ENCODE measurements around the gene CCDC134.

The CCDC134 gene

DNA sequence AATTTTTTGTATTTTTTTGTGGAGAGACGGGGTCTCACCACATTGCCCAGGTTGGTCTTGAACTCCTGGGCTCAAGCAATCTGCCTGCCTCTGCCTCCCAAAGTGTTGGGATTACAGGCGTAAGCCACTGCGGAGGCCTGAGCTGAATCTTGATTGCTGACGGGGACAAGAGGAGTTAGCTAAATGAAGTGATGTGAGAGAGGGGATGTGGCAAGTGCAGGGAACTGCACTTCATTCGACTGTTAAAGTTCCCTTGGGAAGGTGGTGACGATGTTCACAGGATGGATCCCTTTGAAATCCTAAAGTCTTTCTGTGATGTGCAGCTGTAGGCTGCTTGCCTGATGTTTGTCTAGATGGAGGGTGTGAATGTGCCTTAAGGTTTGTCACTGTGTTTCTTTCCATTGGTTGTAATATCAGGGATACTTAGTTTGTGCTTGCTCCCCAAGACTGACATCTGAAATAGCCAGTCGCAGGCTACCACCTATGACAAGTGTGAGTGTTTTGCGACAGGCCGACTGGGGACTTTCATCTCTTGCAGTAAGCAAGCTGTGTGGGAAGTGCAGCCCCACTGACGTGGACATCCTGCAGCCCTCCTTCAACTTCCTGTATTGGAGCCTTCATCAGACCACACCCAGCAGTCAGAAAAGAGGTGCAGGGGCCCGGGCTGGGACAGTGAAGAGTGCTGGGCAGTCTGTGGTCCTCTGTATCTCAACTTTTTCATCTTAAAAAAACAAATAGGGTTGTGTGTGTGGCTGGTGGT lies 19.6 kb upstream of the CCDC134 start:
- H3K36me3 ChIP-seq (ENCODE audit: insufficient read depth, low read length): no peaks in the 10 kb centered on the region
- no peaks in the 10 kb centered on the region for H3K9me3 ChIP-seq (ENCODE audit: low read length)
- peak overlapping the region; percentile 9; the same call in 1 of the 2 replicates for H3K9ac ChIP-seq (ENCODE audit: low read length)
- no peaks in the 10 kb centered on the region for H3K79me2 ChIP-seq (ENCODE audit: insufficient read depth, low read length)
- H3K4me3 ChIP-seq (ENCODE audit: low read depth, low read length, poor library complexity, severe bottlenecking): no peak overlapping the region
- H3K27ac ChIP-seq (ENCODE audit: low read depth, low read length, poor library complexity, severe bottlenecking): no peak overlapping the region
- H3F3A ChIP-seq (ENCODE audit: insufficient read depth, low read length): no peaks in the 10 kb centered on the region
- 0 out of 2 replicates have a peak overlapping the region, but pooled peaks have one; percentile 42 for H2AFZ ChIP-seq (ENCODE audit: low read length)
- TF ChIP-seq, protein P1, sequence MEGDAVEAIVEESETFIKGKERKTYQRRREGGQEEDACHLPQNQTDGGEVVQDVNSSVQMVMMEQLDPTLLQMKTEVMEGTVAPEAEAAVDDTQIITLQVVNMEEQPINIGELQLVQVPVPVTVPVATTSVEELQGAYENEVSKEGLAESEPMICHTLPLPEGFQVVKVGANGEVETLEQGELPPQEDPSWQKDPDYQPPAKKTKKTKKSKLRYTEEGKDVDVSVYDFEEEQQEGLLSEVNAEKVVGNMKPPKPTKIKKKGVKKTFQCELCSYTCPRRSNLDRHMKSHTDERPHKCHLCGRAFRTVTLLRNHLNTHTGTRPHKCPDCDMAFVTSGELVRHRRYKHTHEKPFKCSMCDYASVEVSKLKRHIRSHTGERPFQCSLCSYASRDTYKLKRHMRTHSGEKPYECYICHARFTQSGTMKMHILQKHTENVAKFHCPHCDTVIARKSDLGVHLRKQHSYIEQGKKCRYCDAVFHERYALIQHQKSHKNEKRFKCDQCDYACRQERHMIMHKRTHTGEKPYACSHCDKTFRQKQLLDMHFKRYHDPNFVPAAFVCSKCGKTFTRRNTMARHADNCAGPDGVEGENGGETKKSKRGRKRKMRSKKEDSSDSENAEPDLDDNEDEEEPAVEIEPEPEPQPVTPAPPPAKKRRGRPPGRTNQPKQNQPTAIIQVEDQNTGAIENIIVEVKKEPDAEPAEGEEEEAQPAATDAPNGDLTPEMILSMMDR (IDR thresholded peaks at IDR 0.05; ENCODE audit: low read length): no peak
- TF ChIP-seq EZH2 (IDR thresholded peaks at IDR 0.05; ENCODE audit: borderline replicate concordance, low read length): no peak
- H4K20me1 ChIP-seq (ENCODE audit: insufficient read depth, low read length): no peaks in the 10 kb centered on the region
- no peaks in the 10 kb centered on the region for H3K9me2 ChIP-seq (ENCODE audit: low read depth, low read length)
- H3K27me3 ChIP-seq (ENCODE audit: insufficient read depth, low read length): no peaks in the 10 kb centered on the region
- peak overlapping the region; percentile 10; the same call in 1 of the 2 replicates for H3K4me2 ChIP-seq (ENCODE audit: low read length)
- H3K4me1 ChIP-seq (ENCODE audit: insufficient read depth, low read length, severe bottlenecking): peaks cover 7% of the 10 kb centered on the region

DNA sequence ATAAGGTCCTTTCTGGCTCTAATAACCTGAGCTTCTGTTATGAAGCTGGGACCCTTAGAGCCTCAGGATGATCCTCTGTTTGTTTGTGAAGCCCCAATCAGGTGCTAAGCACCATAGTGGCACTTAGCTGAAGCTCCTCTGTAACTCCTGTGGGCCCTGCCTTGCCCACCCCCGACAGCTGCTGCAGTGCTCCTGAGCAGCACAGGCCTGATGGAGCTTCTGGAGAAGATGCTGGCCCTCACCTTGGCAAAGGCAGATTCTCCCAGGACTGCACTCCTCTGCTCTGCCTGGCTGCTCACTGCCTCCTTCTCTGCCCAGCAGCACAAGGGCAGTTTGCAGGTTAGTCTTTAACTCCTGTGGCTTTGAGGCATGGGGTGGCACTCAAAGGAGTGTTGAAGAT lies 19.0 kb upstream of the CCDC134 start:
- Histone ChIP-seq H3K27ac (ENCODE audit: low read depth, low read length, poor library complexity, severe bottlenecking) (no peak overlapping the region), H3K4me2 (ENCODE audit: low read length) (peak overlapping the region; percentile 10; the same call in 1 of the 2 replicates), H3K9me3 (ENCODE audit: low read length) (no peaks in the 10 kb centered on the region), H3K79me2 (ENCODE audit: insufficient read depth, low read length) (no peaks in the 10 kb centered on the region), H4K20me1 (ENCODE audit: insufficient read depth, low read length) (no peaks in the 10 kb centered on the region), H3K27me3 (ENCODE audit: insufficient read depth, low read length) (no peaks in the 10 kb centered on the region), H3K36me3 (ENCODE audit: insufficient read depth, low read length) (no peaks in the 10 kb centered on the region), H2AFZ (ENCODE audit: low read length) (0 out of 2 replicates have a peak overlapping the region, but pooled peaks have one; percentile 42), H3K4me3 (ENCODE audit: low read depth, low read length, poor library complexity, severe bottlenecking) (no peak overlapping the region), H3F3A (ENCODE audit: insufficient read depth, low read length) (no peaks in the 10 kb centered on the region), H3K9me2 (ENCODE audit: low read depth, low read length) (no peaks in the 10 kb centered on the region), H3K4me1 (ENCODE audit: insufficient read depth, low read length, severe bottlenecking) (peaks cover 7% of the 10 kb centered on the region), H3K9ac (ENCODE audit: low read length) (no peak overlapping the region; the same call in 1 of the 2 replicates)
- TF ChIP-seq EZH2 (IDR thresholded peaks at IDR 0.05; ENCODE audit: borderline replicate concordance, low read length): no peak
- TF ChIP-seq, protein P1 (IDR thresholded peaks at IDR 0.05; ENCODE audit: low read length): no peak

DNA sequence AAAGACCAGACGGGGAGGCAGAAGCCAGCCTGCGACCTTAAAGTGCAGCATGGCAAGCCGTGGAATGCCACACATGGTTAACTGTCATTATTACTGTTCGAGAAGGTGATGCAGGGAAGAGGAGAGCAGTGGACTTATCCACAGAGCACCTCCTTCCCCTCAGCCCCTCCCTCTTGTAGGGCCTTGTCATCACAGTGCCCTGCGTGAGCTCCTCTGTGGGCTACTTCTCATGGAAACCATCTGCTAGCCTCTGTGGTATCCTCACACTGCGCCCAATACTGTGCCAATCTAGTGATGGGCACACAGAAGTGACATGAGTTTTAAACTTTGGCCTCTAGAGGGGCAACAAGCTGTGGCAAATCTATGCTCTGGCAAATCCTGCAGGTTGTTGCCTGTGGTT lies 18.2 kb upstream of the CCDC134 start:
- no peaks in the 10 kb centered on the region for H4K20me1 ChIP-seq (ENCODE audit: insufficient read depth, low read length)
- H3K27me3 ChIP-seq (ENCODE audit: insufficient read depth, low read length): no peaks in the 10 kb centered on the region
- H2AFZ ChIP-seq (ENCODE audit: low read length): no peak overlapping the region
- no peak overlapping the region for H3K27ac ChIP-seq (ENCODE audit: low read depth, low read length, poor library complexity, severe bottlenecking)
- no peak overlapping the region for H3K4me3 ChIP-seq (ENCODE audit: low read depth, low read length, poor library complexity, severe bottlenecking)
- no peaks in the 10 kb centered on the region for H3K36me3 ChIP-seq (ENCODE audit: insufficient read depth, low read length)
- H3K4me2 ChIP-seq (ENCODE audit: low read length): no peak overlapping the region
- H3F3A ChIP-seq (ENCODE audit: insufficient read depth, low read length): no peaks in the 10 kb centered on the region
- H3K9me2 ChIP-seq (ENCODE audit: low read depth, low read length): no peaks in the 10 kb centered on the region
- H3K9ac ChIP-seq (ENCODE audit: low read length): no peak overlapping the region
- H3K9me3 ChIP-seq (ENCODE audit: low read length): no peaks in the 10 kb centered on the region
- TF ChIP-seq EZH2 (IDR thresholded peaks at IDR 0.05; ENCODE audit: borderline replicate concordance, low read length): no peak
- TF ChIP-seq, protein P1 (IDR thresholded peaks at IDR 0.05; ENCODE audit: low read length): no peak
- H3K4me1 ChIP-seq (ENCODE audit: insufficient read depth, low read length, severe bottlenecking): peaks cover 7% of the 10 kb centered on the region
- no peaks in the 10 kb centered on the region for H3K79me2 ChIP-seq (ENCODE audit: insufficient read depth, low read length)
